SK-N-MC (cell line): Measurements from ENCODE around the gene CARD9.

Source experiments
- EZH2 ChIP-seq: fragments of 200-600 bp; sonication (generic); IDR thresholded peaks from one replicate; pipeline ENCODE4 v1.6.1; 2017; ENCODE audit warnings: antibody characterized with exemption
- FOXP2 ChIP-seq: optimal IDR thresholded peaks from 2 replicates; pipeline ENCODE3; 2011; ENCODE audit warnings: mild to moderate bottlenecking, moderate library complexity; ENCODE audit not compliant: insufficient read depth; ENCODE audit errors: extremely low read length, control extremely low read depth
- POLR2AphosphoS5 ChIP-seq: IDR thresholded peaks from 2 replicates; pipeline ENCODE4 v1.6.1; 2012; ENCODE audit warnings: mild to moderate bottlenecking, low read depth, low read length, borderline replicate concordance

DNA sequence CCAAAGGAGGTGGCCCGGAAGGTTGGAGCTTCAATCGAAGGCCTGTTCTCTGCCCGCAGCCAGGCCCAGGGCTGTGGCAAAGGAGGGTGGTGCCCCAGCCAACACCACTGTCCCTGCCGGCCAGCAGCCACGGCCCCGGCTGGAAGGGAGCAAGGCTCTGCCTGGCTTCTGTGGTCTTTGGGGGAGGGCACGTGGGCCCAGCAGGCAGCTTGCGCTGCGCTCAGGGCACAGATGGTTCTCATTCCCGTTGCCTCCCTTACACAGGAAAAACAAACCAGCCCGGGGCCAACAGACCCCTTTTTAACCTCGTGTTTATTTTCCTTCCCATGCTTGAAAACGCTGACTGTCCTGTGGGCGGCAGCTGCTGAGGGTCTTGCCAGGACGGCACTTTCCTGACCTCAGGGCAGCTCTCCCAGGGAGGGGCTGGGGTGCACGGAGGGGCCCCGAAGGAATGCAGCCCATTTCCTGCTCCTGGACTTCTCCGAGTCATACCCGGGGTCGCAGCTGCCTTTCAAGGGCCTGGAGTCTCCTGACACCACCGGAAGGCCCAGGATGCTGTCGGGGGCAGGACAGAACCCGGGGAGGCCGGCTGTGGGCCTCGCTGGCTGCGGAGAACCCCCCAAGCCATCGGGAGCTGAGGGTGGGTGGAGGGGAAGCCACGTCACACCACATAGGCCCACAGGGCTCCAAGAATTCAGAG lies 47.3 kb downstream of the CARD9 start:
- TF ChIP-seq EZH2 (no peak), POLR2AphosphoS5 (no peak), FOXP2 (peak; percentile 65)
